ENCODE results near the gene CILP.
"Not testable (repeated sequence)": the region's sequence is repeated elsewhere in the genome, so short reads cannot be mapped to it uniquely, and the experiment has no call there.

CILP gene

DNA sequence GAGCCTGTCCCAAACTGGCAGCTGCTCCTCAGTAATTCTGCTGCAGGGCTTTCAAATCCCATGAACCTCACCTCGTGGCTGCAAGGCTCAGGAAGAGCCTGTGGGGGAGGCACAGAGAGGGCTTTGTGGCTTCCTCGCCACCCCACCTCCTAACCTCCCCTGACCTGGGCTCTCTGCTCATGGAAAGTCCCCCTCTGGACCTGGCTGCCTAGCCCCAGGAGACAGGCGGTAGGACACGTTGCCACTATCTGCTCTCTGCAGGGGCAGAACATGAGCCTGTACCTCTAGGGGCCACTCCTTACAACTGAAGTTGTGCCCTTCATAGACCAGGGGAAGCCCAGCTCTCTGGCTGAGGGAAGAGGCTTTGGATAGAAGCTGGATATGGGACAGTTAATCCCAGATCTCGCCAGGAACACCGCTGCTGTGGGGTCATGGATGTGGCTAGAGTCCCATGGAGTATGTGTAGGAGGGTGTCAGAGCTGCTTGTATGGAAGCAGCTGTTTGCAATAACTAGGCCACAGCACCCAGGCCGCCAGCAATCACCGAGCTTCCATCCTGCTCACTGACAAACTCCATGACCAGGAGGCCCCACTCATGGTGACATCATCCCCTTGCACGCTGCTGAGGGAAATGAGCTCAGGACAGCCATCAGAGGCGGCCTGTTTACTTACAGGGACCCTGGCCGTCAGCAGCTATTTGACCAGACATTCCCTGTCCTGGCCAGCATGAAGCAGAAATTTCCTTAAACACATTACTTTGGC is 34.0 kb upstream of the CILP start:
- no peak for DNase-seq (ENCODE audit: low read depth in 1 of 2, low spot score in 1 of 2)
- TF ChIP-seq, protein P1, sequence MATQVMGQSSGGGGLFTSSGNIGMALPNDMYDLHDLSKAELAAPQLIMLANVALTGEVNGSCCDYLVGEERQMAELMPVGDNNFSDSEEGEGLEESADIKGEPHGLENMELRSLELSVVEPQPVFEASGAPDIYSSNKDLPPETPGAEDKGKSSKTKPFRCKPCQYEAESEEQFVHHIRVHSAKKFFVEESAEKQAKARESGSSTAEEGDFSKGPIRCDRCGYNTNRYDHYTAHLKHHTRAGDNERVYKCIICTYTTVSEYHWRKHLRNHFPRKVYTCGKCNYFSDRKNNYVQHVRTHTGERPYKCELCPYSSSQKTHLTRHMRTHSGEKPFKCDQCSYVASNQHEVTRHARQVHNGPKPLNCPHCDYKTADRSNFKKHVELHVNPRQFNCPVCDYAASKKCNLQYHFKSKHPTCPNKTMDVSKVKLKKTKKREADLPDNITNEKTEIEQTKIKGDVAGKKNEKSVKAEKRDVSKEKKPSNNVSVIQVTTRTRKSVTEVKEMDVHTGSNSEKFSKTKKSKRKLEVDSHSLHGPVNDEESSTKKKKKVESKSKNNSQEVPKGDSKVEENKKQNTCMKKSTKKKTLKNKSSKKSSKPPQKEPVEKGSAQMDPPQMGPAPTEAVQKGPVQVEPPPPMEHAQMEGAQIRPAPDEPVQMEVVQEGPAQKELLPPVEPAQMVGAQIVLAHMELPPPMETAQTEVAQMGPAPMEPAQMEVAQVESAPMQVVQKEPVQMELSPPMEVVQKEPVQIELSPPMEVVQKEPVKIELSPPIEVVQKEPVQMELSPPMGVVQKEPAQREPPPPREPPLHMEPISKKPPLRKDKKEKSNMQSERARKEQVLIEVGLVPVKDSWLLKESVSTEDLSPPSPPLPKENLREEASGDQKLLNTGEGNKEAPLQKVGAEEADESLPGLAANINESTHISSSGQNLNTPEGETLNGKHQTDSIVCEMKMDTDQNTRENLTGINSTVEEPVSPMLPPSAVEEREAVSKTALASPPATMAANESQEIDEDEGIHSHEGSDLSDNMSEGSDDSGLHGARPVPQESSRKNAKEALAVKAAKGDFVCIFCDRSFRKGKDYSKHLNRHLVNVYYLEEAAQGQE (IDR thresholded peaks at IDR 0.05; ENCODE audit: insufficient replicate concordance, low read depth) = no peak
- TF ChIP-seq, protein P2, sequence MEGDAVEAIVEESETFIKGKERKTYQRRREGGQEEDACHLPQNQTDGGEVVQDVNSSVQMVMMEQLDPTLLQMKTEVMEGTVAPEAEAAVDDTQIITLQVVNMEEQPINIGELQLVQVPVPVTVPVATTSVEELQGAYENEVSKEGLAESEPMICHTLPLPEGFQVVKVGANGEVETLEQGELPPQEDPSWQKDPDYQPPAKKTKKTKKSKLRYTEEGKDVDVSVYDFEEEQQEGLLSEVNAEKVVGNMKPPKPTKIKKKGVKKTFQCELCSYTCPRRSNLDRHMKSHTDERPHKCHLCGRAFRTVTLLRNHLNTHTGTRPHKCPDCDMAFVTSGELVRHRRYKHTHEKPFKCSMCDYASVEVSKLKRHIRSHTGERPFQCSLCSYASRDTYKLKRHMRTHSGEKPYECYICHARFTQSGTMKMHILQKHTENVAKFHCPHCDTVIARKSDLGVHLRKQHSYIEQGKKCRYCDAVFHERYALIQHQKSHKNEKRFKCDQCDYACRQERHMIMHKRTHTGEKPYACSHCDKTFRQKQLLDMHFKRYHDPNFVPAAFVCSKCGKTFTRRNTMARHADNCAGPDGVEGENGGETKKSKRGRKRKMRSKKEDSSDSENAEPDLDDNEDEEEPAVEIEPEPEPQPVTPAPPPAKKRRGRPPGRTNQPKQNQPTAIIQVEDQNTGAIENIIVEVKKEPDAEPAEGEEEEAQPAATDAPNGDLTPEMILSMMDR (IDR thresholded peaks at IDR 0.05; ENCODE audit: insufficient read depth, low read length) = no peak
- no peak for TF ChIP-seq SPI1 (IDR thresholded peaks at IDR 0.05; ENCODE audit: borderline replicate concordance, low read depth)
- no peak for TF ChIP-seq GABPA (IDR thresholded peaks at IDR 0.05; ENCODE audit: low read depth)
- TF ChIP-seq POLR2AphosphoS5 (IDR thresholded peaks at IDR 0.05; ENCODE audit: low read depth) = no peak
- Histone ChIP-seq H3K4me3 (replicated peaks; ENCODE audit: insufficient read depth, low read length) (no peak overlapping the region), H3K27me3 (ENCODE audit: insufficient read depth, poor library complexity, severe bottlenecking) (no peaks in the 10 kb centered on the region), H3K27ac (replicated peaks) (no peak overlapping the region)

DNA sequence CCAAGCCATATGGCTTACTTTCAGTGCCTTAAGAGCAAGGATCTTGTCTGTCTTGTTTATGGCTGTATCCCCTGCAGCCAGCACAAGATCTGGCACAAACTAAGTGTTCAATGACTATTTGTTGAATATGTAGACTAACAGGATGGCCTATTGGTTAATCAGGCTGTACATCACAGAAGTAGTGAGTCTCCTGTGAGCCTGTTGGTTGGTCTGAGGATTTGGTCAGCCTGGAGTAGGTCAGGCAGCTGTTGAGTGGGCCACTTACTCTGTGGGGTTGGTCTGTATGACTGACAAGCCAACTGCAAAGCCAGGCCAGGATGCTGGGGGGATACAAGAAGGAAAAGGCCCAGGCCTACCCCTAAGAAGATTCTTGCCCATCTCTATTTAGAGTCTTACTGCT is 33.4 kb upstream of the CILP start:
- Histone ChIP-seq H3K4me3 (replicated peaks; ENCODE audit: insufficient read depth, low read length) (no peak overlapping the region), H3K27me3 (ENCODE audit: insufficient read depth, poor library complexity, severe bottlenecking) (no peaks in the 10 kb centered on the region), H3K27ac (replicated peaks) (no peak overlapping the region)
- no peak for DNase-seq (ENCODE audit: low read depth in 1 of 2, low spot score in 1 of 2)
- TF ChIP-seq, protein P1 (IDR thresholded peaks at IDR 0.05; ENCODE audit: insufficient replicate concordance, low read depth) = no peak
- TF ChIP-seq POLR2AphosphoS5 (IDR thresholded peaks at IDR 0.05; ENCODE audit: low read depth) (no peak), SPI1 (IDR thresholded peaks at IDR 0.05; ENCODE audit: borderline replicate concordance, low read depth) (no peak), GABPA (IDR thresholded peaks at IDR 0.05; ENCODE audit: low read depth) (no peak)
- TF ChIP-seq, protein P2 (IDR thresholded peaks at IDR 0.05; ENCODE audit: insufficient read depth, low read length) = no peak

DNA sequence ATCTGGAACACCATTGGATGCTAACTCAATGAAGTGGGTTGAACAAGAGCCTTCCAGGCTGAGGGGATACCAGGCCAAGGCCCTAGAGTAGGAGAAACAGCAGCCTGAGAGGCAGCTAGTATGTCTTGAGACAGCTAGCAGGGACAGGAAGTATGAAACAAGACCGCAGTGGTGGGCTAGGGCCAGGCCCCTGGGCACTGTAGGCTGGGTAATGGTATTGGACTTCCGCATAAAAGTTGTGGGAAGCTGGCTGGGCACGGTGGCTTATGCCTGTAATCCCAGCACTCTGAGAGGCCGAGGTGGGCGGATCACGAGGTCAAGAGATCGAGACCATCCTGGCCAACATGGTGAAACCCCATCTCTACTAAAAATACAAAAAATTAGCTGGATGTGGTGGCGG is 25.2 kb upstream of the CILP start:
- H3K27ac ChIP-seq (replicated peaks); DNase-seq (ENCODE audit: low read depth in 1 of 2, low spot score in 1 of 2); H3K27me3 ChIP-seq (ENCODE audit: insufficient read depth, poor library complexity, severe bottlenecking); H3K4me3 ChIP-seq (replicated peaks; ENCODE audit: insufficient read depth, low read length): not testable (repeated sequence)

DNA sequence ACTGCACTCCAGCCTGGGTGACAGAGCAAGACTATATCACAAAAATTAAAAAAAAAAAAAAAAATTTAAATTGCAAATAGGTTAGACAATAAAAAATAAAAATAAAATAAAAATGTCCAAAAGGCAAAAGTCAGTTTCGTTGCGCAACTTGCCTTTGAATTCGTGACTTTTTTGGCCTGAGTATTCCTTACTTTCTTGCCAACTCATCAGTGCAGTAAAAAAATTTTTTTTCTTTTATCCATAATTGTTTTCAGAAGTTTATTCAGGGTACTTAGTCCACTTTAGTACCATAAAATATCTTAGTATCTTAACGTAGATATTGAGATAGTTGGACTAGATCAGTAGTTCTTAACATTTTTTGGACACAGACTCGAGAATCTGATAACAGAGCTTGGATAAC is 22.4 kb upstream of the CILP start:
- Histone ChIP-seq H3K4me3 (replicated peaks; ENCODE audit: insufficient read depth, low read length) (no peak overlapping the region), H3K27me3 (ENCODE audit: insufficient read depth, poor library complexity, severe bottlenecking) (no peaks in the 10 kb centered on the region), H3K27ac (replicated peaks) (no peak overlapping the region)
- no peak for TF ChIP-seq GABPA (IDR thresholded peaks at IDR 0.05; ENCODE audit: low read depth)
- TF ChIP-seq, protein P1 (IDR thresholded peaks at IDR 0.05; ENCODE audit: insufficient replicate concordance, low read depth) = no peak
- DNase-seq (ENCODE audit: low read depth in 1 of 2, low spot score in 1 of 2) = no peak
